ENCODE measurements around the gene ELF1. TPM values are rescaled to one million over a fixed set of nuclear protein-coding genes. Genes with fewer than 3 reads are reported as not detected.
"Not testable (repeated sequence)": the region's sequence is repeated elsewhere in the genome, so short reads cannot be mapped to it uniquely, and the experiment has no call there.

Gene ELF1
- polyA plus RNA-seq, 1 experiment: 46.8 TPM

DNA sequence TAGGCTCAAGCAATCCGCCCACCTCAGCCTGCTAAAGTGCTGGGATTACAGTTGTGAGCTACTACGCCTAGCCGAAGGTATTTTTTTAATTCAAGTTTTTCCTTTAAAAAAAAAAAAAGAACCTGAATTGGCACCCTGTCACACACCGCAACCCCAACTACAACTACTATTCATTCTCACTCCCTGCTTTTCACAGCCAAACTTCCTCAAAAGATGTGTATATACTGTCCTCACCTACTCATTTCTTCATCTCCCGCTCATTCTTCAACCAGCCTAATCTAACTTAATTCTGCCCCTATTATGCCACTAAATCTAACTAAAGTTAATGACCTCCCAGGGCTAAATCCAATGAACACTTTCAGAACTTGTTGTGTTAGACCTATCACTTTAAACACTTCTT lies 29.5 kb upstream of the ELF1 start:
- peaks cover 9% of the 10 kb centered on the region for H3K9me3 ChIP-seq (ENCODE audit: control insufficient read depth, insufficient read depth, low read length)
- no peaks in the 10 kb centered on the region for H3K27me3 ChIP-seq (ENCODE audit: control insufficient read depth, insufficient read depth, low read length)
- no peak overlapping the region for H3K4me3 ChIP-seq (ENCODE audit: low read depth, low read length)
- CTCF ChIA-PET: interaction anchor here (0.5 kb wide), 1 partner anchor 140 kb away, joined by 3 read pairs; no protein-coding TSS in a partner anchor
- POLR2A ChIA-PET: no interaction called here
- DNase-seq (ENCODE audit: low read depth, low spot score): no peak
- no peak overlapping the region for H3K27ac ChIP-seq (ENCODE audit: low read depth, low read length)
- TF ChIP-seq, protein P1, sequence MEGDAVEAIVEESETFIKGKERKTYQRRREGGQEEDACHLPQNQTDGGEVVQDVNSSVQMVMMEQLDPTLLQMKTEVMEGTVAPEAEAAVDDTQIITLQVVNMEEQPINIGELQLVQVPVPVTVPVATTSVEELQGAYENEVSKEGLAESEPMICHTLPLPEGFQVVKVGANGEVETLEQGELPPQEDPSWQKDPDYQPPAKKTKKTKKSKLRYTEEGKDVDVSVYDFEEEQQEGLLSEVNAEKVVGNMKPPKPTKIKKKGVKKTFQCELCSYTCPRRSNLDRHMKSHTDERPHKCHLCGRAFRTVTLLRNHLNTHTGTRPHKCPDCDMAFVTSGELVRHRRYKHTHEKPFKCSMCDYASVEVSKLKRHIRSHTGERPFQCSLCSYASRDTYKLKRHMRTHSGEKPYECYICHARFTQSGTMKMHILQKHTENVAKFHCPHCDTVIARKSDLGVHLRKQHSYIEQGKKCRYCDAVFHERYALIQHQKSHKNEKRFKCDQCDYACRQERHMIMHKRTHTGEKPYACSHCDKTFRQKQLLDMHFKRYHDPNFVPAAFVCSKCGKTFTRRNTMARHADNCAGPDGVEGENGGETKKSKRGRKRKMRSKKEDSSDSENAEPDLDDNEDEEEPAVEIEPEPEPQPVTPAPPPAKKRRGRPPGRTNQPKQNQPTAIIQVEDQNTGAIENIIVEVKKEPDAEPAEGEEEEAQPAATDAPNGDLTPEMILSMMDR (IDR thresholded peaks at IDR 0.05; ENCODE audit: low read depth, low read length): no peak

- POLR2A ChIA-PET; H3K27ac ChIP-seq (ENCODE audit: low read depth, low read length); H3K9me3 ChIP-seq (ENCODE audit: control insufficient read depth, insufficient read depth, low read length); DNase-seq (ENCODE audit: low read depth, low spot score); H3K27me3 ChIP-seq (ENCODE audit: control insufficient read depth, insufficient read depth, low read length); H3K4me3 ChIP-seq (ENCODE audit: low read depth, low read length); CTCF ChIA-PET: not testable (repeated sequence)
These were observed 23.3 kb upstream of the ELF1 start for GRCh38 chr13:41042419-41042818.

- no peak overlapping the region for H3K27ac ChIP-seq (ENCODE audit: low read depth, low read length)
- TF ChIP-seq, protein P1 (IDR thresholded peaks at IDR 0.05; ENCODE audit: low read depth, low read length): no peak
- H3K27me3 ChIP-seq (ENCODE audit: control insufficient read depth, insufficient read depth, low read length): no peaks in the 10 kb centered on the region
- CTCF ChIA-PET: interaction anchor here (1.6 kb wide), 1 partner anchor 13 kb away, joined by 8 read pairs; no protein-coding TSS in a partner anchor
- no peak overlapping the region for H3K4me3 ChIP-seq (ENCODE audit: low read depth, low read length)
- DNase-seq (ENCODE audit: low read depth, low spot score): no peak
- H3K9me3 ChIP-seq (ENCODE audit: control insufficient read depth, insufficient read depth, low read length): no peaks in the 10 kb centered on the region
- POLR2A ChIA-PET: no interaction called here
These were observed 21.6 kb upstream of the ELF1 start for GRCh38 chr13:41040584-41041334.

DNA sequence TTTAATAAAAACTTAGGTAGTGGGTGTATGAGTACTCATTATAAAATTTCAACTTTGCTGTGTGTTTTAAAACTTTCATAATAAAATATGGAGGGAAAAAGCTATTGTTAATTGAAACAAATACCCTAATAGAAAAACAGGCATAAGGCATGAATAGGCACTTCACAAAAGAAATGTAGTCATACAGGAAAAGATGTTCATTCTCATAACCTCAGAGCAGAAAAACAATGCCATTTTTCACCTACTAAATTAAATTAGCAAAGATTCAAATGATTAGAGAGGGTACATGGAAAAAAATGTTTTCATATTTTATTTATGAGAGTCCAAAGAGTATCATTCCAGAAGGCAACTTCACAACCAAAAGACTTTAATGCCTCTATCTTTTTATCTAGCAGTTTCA lies 20.6 kb upstream of the ELF1 start:
- CTCF ChIA-PET: interaction anchor here (0.9 to 1.0 kb wide), 2 partner anchors 15 to 126 kb away, joined by 3 read pairs; no protein-coding TSS in a partner anchor
- Histone ChIP-seq H3K9me3 (ENCODE audit: control insufficient read depth, insufficient read depth, low read length) (no peaks in the 10 kb centered on the region), H3K4me3 (ENCODE audit: low read depth, low read length) (no peak overlapping the region), H3K27me3 (ENCODE audit: control insufficient read depth, insufficient read depth, low read length) (no peaks in the 10 kb centered on the region), H3K27ac (ENCODE audit: low read depth, low read length) (no peak overlapping the region)
- POLR2A ChIA-PET: no interaction called here
- TF ChIP-seq, protein P1 (IDR thresholded peaks at IDR 0.05; ENCODE audit: low read depth, low read length): no peak
- no peak for DNase-seq (ENCODE audit: low read depth, low spot score)

GRCh38 chr13:41036557-41036956 lies 17.4 kb upstream of the ELF1 start:
- H3K4me3 ChIP-seq (ENCODE audit: low read depth, low read length); H3K27me3 ChIP-seq (ENCODE audit: control insufficient read depth, insufficient read depth, low read length); POLR2A ChIA-PET; H3K9me3 ChIP-seq (ENCODE audit: control insufficient read depth, insufficient read depth, low read length); DNase-seq (ENCODE audit: low read depth, low spot score); H3K27ac ChIP-seq (ENCODE audit: low read depth, low read length); CTCF ChIA-PET: not testable (repeated sequence)

- H3K27me3 ChIP-seq (ENCODE audit: control insufficient read depth, insufficient read depth, low read length): no peaks in the 10 kb centered on the region
- CTCF ChIA-PET: no interaction called here
These were observed 15.8 kb upstream of the ELF1 start for GRCh38 chr13:41034881-41035280.

More at GRCh38 chr13:41034881-41035280, 15.8 kb upstream of the ELF1 start:
- Histone ChIP-seq H3K27ac (ENCODE audit: low read depth, low read length) (no peak overlapping the region), H3K4me3 (ENCODE audit: low read depth, low read length) (no peak overlapping the region), H3K9me3 (ENCODE audit: control insufficient read depth, insufficient read depth, low read length) (no peaks in the 10 kb centered on the region)
- TF ChIP-seq, protein P1 (IDR thresholded peaks at IDR 0.05; ENCODE audit: low read depth, low read length): no peak
- POLR2A ChIA-PET: no interaction called here
- DNase-seq (ENCODE audit: low read depth, low spot score): no peak
